PC-9 (cell line): Measurements from ENCODE around the gene IKZF3.

Source experiments
- CTCF ChIP-seq: fragments of 200-600 bp; sonication (generic); conservative IDR thresholded peaks from 2 replicates; pipeline ENCODE4 v1.6.1; 2017; ENCODE audit warnings: mixed run types, antibody characterized with exemption, mild to moderate bottlenecking, moderate library complexity
- EZH2 ChIP-seq: fragments of 200-600 bp; sonication (generic); IDR thresholded peaks from 2 replicates; pipeline ENCODE4 v1.8.0; 2017; ENCODE audit warnings: antibody characterized with exemption, low read depth

GRCh38 chr17:39791111-39791992 lies 72.8 kb downstream of the IKZF3 start:
- TF ChIP-seq CTCF (no peak), EZH2 (no peak)
